Mucosa of descending colon (tissue), 3 donors: ENCODE measurements around the gene FAM83C. TPM values are rescaled to one million over a fixed set of nuclear protein-coding genes. Genes with fewer than 3 reads are reported as not detected.

Experiments used
- ATAC-seq: fragments of 200-7000 bp; cut with Tn5 transposase; one replicate; pipeline ENCODE4 v1.9.1; 2020; ENCODE audit warnings: mild to moderate bottlenecking, moderate library complexity
- DNase-seq, 3 donors: peaks; one replicate each; pipeline ENCODE4 v3.0.0-alpha.2; 2020
- H3K36me3 ChIP-seq: fragments of 200-600 bp; one replicate; pipeline ENCODE4 v1.8.0; 2021; ENCODE audit warnings: low read depth, mild to moderate bottlenecking
- H3K4me1 ChIP-seq: fragments of 200-600 bp; one replicate; pipeline ENCODE4 v1.8.0; 2021; ENCODE audit warnings: low read depth, mild to moderate bottlenecking
- H3K4me3 ChIP-seq: fragments of 200-600 bp; one replicate; pipeline ENCODE4 v1.8.0; 2021; ENCODE audit warnings: mild to moderate bottlenecking
- H3K9me3 ChIP-seq: fragments of 200-600 bp; one replicate; pipeline ENCODE4 v1.8.0; 2021; ENCODE audit warnings: mild to moderate bottlenecking
- intact Hi-C, 2 donors: fragments of 100-400 bp; cut with DNase I in 1 of 2; cut with micrococcal nuclease in 1 of 2; formaldehyde crosslinking; loops; one replicate each; pipeline versions ENCODE4 v1.11.0 to v1.11.1; 2022; cut with DNase I, micrococcal nuclease
- total RNA-seq, 3 donors: library from RNA; stranded (reverse); fragmentation: NEBNext Ultra II Directional in 2 of 3; extraction: Animal tissue kit (Norgen Biotek cat#: 25700) in 2 of 3; gene quantifications; one replicate each; pipeline versions ENCODE4 v1.2.1 to v1.2.4, GENCODE V29; 2021 to 2023
- TF ChIP-seq, protein P1 (sequence below): fragments of 200-600 bp; IDR thresholded peaks from one replicate; pipeline ENCODE4 v1.8.0; 2022; ENCODE audit warnings: antibody characterized with exemption, mild to moderate bottlenecking
- donor health status: DM: no; HTN: no; CAD: no; lungs with moderate emphysema.
- donor health status: DM: no; HTN: no; CAD: no.
- donor health status: DM: no; HTN: yes; CAD: no.

FAM83C gene
- total RNA-seq, 3 donors from 2014 or later, result 0.13 to 0.41 TPM; not detected in 1

DNA sequence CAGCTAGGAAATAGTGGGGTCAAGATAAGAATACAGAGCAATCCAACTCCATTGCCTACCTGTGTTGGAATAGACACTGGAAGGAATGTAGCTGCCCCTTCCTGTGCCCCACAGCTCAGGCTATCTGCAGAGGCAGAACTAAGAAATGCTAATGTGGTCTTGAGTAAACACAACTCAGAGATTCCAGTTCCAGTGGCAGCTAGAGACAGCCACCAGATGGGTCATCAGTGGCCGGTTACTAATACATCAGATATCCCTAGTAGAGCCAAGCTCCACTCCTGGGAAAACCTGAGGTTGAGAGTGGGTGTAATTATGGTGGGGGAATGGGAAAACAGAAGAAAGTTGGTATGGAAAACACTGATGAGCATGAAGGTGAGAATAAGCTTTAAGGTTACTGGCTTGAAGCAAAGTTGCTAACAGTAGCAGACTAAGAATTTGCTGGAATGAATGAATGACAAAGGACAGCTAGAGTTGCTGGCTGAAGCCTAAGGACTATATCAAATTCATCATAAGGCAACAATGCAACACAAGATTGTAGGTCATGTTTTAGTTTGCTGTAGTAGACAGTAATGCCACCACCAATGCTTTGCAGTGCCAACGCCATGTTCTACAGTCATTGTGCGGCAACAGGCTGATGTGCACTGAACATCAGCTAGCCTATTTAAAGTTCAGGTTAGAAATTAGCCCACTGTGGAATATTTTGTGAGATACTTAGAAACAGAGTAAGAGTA is 28.3 kb upstream of the FAM83C start:
- H3K36me3 ChIP-seq, result no peaks in the 10 kb centered on the region
- H3K9me3 ChIP-seq, result no peaks in the 10 kb centered on the region
- H3K4me3 ChIP-seq, result no peak overlapping the region
- ATAC-seq (no peak), DNase-seq (no peak)
- H3K4me1 ChIP-seq, result peaks cover 4% of the 10 kb centered on the region
- intact Hi-C loops, result no loop called here
- TF ChIP-seq, protein P1, sequence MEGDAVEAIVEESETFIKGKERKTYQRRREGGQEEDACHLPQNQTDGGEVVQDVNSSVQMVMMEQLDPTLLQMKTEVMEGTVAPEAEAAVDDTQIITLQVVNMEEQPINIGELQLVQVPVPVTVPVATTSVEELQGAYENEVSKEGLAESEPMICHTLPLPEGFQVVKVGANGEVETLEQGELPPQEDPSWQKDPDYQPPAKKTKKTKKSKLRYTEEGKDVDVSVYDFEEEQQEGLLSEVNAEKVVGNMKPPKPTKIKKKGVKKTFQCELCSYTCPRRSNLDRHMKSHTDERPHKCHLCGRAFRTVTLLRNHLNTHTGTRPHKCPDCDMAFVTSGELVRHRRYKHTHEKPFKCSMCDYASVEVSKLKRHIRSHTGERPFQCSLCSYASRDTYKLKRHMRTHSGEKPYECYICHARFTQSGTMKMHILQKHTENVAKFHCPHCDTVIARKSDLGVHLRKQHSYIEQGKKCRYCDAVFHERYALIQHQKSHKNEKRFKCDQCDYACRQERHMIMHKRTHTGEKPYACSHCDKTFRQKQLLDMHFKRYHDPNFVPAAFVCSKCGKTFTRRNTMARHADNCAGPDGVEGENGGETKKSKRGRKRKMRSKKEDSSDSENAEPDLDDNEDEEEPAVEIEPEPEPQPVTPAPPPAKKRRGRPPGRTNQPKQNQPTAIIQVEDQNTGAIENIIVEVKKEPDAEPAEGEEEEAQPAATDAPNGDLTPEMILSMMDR, result no peak

DNA sequence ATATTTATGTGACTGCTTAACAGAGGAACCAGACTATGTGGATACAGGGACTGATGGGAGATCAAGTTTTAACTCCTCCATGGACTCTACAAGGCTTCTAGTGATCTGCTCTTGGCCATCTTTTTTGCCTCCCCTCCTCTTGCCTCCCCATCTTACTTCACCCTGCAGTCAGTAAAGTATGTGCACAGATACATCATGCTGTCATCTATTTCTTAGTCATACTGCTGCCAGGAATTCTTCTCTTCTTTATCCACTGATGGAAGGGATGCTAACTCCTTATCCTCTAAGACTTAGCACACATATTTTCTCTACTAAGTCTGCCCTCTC is 27.6 kb upstream of the FAM83C start:
- H3K36me3 ChIP-seq, result no peaks in the 10 kb centered on the region
- H3K9me3 ChIP-seq, result no peaks in the 10 kb centered on the region
- intact Hi-C loops, result no loop called here
- DNase-seq, result no peak
- no peak overlapping the region for H3K4me3 ChIP-seq
- peaks cover 4% of the 10 kb centered on the region for H3K4me1 ChIP-seq
- no peak for ATAC-seq
- TF ChIP-seq, protein P1, result no peak

DNA sequence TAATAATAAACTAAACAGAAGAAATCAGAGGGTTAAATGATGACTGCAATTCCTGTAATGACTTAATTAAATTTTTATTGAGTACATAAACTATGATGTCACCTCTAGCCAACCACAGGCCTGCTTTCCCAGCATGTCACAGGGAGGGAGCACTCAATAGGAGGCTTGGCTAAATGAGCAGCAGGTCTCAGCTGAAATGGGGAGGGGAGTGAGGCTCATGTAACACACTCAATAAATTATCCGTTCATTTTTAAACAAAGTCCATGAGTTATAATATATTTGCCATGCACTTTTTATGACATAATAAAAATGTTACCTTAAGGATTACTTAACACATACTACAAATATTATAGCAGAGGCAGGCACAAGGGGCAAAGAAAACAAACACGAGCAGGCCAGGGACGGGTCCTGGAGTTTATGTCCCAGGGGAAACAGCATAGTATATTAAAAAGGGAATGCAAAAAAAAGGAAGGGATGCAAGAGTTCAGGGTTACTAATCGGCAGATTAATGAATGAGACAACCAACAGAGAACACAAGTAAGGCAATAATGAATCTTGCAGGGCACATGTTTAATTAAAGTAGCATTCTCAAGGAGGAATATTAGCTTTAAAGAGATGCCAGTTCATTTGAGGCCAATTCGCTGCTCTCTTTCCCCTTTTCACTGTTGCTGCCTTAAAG is 27.1 kb upstream of the FAM83C start:
- H3K4me3 ChIP-seq, result no peak overlapping the region
- intact Hi-C loops, result no loop called here
- H3K36me3 ChIP-seq, result no peaks in the 10 kb centered on the region
- TF ChIP-seq, protein P1, result no peak
- DNase-seq (no peak), ATAC-seq (peak; percentile 37)
- peaks cover 4% of the 10 kb centered on the region for H3K4me1 ChIP-seq
- H3K9me3 ChIP-seq, result no peaks in the 10 kb centered on the region

DNA sequence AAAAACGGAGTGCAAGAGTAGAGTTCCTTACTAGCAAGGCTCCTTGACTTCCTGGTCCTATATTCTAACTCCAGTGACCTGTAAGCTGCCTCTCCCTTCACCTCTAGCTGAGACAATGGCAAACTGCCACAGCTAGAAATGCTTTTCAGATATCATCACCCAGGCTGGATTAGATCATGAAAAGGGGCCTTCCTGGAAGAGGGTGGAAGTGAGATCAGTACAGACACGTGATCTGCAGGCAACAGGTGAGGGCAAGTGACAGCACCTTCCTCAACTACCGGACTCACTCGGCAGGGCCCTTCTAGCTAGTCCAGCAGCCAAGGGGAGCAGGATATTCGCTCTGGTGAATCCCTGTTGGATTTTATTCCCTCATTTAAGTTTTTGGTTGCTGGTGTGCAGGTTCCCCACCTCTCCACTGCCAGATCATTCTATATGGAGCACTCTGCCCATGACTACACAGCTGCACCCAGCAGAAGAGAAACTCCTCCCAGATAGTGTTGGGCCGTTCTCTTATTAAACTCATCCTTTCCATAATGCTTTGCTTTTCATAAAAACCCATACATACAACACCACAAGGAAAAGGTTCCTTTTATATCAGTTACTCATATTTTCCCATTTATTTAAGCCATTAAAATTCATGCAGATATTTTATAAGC is 26.4 kb upstream of the FAM83C start:
- peak; percentile 59 to 81 (median 62) for DNase-seq

DNA sequence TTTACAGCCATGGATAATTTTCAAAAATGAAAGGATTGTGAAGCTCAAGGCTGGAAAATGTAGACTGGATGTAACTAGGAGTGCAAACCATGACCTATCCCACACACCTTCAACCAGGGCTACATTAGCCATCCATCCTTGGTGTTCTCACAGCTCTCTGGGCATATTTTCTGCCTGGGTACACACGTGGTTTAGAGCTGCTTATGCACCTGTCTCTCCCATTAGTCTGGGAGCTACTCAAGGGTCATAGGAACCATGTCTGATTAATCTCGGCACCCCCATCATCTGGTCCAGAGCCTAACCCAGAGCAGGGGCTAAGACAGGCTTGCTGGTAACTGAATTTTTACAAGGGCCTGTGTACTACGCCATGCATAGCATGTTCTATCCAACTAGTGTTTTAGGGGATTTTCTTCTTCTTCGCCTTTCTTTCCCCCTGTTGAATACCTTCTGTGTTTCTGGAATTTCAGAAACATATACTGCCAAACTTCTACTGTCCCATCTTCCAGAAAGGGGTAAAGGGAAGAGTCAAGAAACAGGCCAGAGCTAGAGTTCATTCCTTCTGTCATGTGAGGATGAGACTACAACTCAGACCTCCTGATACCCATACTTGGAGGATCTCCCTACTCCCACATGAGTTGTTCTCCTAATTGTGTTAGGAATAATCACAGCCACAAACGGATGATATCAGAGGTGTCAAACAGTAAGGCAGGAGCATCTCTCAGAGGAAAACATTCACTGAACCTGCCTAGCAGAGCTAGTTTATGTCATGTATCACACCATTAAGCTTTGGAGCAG is 25.4 kb upstream of the FAM83C start:
- DNase-seq (no peak), ATAC-seq (no peak)
- H3K36me3 ChIP-seq, result no peaks in the 10 kb centered on the region
- intact Hi-C loops, result no loop called here
- H3K4me1 ChIP-seq, result peaks cover 4% of the 10 kb centered on the region
- TF ChIP-seq, protein P1, result no peak
- no peak overlapping the region for H3K4me3 ChIP-seq
- H3K9me3 ChIP-seq, result no peaks in the 10 kb centered on the region

More for the DNA sequence above, 26.4 kb upstream of the FAM83C start:
- TF ChIP-seq, protein P1, result no peak
- Histone ChIP-seq H3K4me1 (peaks cover 4% of the 10 kb centered on the region), H3K4me3 (no peak overlapping the region), H3K36me3 (no peaks in the 10 kb centered on the region), H3K9me3 (no peaks in the 10 kb centered on the region)
- intact Hi-C loops, result no loop called here
- ATAC-seq, result peak; percentile 93
